ENCODE measurements around the gene ANO1.

DNA sequence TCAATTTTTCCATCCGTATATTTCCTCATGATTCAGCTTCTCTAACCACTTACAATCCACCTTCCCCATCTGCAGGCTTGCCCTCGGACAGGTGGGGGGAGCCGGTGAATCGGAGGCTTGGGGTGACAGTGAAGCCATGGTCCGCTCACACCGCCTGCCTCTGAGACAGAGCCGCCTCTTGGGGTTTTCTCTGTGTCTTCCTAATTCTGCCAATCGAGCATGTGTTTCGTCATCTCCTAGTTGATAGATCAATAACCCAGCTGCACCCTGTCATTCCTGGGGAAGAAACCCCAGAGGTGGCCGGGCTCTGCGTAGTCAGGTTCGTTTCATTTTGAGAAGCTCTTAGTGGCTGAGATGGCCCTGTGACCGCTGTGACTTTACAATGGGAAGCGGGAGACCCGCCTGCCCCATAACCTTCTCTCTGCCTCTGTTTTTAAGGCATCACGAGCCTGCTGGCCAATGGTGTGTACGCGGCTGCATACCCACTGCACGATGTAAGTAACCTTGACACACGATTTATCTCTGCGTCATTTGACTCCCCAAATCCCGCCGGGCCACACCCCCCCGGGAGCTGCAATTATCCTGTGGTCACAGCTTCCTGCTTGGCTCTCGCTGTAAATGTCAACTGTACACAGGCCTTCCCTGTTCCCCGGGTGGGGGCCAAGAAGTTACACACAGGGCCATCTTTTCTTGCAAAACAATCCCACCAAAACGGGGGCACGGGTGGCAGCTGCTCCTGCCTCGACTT, 33.3 kb downstream of the ANO1 start:
- TF ChIP-seq CTCF (IDR thresholded peaks at IDR 0.05) (no peak), POLR2A (IDR thresholded peaks at IDR 0.05) (no peak)
